Measurements from ENCODE around the gene THBD. TPM values are rescaled to one million over a fixed set of nuclear protein-coding genes. Genes with fewer than 3 reads are reported as not detected.

THBD gene
- total RNA-seq, 1 donor from 2014 or later: not detected

DNA sequence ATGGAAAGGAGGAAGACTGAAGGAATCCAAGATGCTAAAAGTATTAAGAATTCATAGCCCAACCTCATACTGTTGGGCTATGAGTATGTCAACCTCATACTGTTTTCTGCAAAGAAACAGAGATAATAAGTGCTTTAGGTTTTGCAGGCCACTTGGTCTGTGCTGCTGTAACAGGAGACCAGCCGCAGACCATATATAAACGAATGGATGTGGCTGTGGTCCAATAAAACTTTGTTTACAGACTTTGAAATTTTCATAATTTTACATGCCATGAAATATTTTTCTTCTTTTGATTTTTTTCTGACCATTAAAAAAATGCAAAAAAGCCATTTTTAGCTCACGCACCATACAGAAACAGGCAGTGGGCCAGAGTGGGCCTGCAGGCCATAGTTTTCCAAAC, 13.7 kb upstream of the THBD start:
- no peak for ATAC-seq (ENCODE audit: low read depth)
- TF ChIP-seq, protein P1, sequence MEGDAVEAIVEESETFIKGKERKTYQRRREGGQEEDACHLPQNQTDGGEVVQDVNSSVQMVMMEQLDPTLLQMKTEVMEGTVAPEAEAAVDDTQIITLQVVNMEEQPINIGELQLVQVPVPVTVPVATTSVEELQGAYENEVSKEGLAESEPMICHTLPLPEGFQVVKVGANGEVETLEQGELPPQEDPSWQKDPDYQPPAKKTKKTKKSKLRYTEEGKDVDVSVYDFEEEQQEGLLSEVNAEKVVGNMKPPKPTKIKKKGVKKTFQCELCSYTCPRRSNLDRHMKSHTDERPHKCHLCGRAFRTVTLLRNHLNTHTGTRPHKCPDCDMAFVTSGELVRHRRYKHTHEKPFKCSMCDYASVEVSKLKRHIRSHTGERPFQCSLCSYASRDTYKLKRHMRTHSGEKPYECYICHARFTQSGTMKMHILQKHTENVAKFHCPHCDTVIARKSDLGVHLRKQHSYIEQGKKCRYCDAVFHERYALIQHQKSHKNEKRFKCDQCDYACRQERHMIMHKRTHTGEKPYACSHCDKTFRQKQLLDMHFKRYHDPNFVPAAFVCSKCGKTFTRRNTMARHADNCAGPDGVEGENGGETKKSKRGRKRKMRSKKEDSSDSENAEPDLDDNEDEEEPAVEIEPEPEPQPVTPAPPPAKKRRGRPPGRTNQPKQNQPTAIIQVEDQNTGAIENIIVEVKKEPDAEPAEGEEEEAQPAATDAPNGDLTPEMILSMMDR (IDR thresholded peaks at IDR 0.05): no peak
- intact Hi-C loops (cut with micrococcal nuclease): no loop called here
- no peak overlapping the region for H3K27ac Mint-ChIP-seq
- no peak for DNase-seq
- peaks cover 4% of the 10 kb centered on the region for H3K27me3 Mint-ChIP-seq
- H3K9me3 Mint-ChIP-seq: no peaks in the 10 kb centered on the region
- H3K4me1 Mint-ChIP-seq: no peaks in the 10 kb centered on the region
- ChIA-PET POLR2A (no interaction called here), CTCF (no interaction called here)
- no peak overlapping the region for H3K4me3 Mint-ChIP-seq
- no peaks in the 10 kb centered on the region for H3K36me3 Mint-ChIP-seq (ENCODE audit: low read depth)

GRCh38 chr20:23062632-23063031, 13.2 kb upstream of the THBD start:
- POLR2A ChIA-PET: no interaction called here
- no peak for ATAC-seq (ENCODE audit: low read depth)
- Mint-ChIP-seq H3K4me1 (no peaks in the 10 kb centered on the region), H3K27ac (no peak overlapping the region), H3K27me3 (peaks cover 4% of the 10 kb centered on the region), H3K4me3 (no peak overlapping the region), H3K9me3 (no peaks in the 10 kb centered on the region), H3K36me3 (ENCODE audit: low read depth) (no peaks in the 10 kb centered on the region)
- DNase-seq: no peak
- intact Hi-C loops (cut with micrococcal nuclease): no loop called here
- TF ChIP-seq, protein P1 (IDR thresholded peaks at IDR 0.05): no peak
- CTCF ChIA-PET: no interaction called here

DNA sequence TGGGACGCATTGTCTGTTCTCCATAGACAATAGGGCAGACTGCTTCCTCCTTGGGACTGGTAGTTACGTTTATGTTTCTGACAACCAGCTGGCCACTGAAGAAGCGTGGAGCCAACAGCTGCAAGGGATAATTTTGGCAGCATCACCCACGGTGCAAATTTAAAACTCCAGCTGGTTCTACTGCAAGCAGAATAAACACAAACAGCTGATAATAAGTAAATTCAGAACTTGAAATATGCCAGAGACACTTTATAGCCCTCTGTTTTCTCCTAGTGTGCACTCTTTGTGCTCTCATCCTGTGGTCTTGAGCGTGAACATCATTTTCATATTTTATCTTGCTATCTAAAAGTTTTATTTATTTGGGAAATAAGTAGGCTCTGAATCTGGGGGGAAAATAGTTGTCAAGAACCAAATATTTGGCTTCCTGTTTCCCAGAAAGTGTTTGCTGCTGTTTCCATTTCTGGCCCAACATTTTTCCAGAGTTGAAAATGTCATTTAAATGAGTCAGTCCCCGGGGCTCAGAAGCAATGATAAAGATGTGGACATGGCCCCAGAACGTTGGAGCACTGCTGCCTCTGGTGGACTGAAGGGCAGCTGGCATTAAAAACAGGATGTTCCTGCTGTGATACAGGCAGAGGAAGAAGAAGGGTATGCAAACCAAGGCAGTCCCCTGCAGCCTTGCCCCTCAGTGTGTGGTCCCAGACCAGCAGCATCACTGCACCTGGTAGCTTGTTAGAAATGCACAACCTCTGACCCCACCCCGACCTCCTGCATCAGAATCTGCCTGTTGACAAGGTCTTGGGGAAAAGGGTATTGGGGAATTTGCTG, 12.5 kb upstream of the THBD start:
- H3K9me3 Mint-ChIP-seq: no peaks in the 10 kb centered on the region
- TF ChIP-seq, protein P1 (IDR thresholded peaks at IDR 0.05): no peak
- H3K36me3 Mint-ChIP-seq (ENCODE audit: low read depth): no peaks in the 10 kb centered on the region
- H3K4me3 Mint-ChIP-seq: no peak overlapping the region
- peaks cover 4% of the 10 kb centered on the region for H3K27me3 Mint-ChIP-seq
- CTCF ChIA-PET: no interaction called here
- DNase-seq (no peak), ATAC-seq (ENCODE audit: low read depth) (no peak)
- no peaks in the 10 kb centered on the region for H3K4me1 Mint-ChIP-seq
- intact Hi-C loops (cut with micrococcal nuclease): no loop called here
- POLR2A ChIA-PET: no interaction called here
- no peak overlapping the region for H3K27ac Mint-ChIP-seq

- Mint-ChIP-seq H3K4me1 (no peaks in the 10 kb centered on the region), H3K27me3 (peaks cover 4% of the 10 kb centered on the region), H3K4me3 (no peak overlapping the region), H3K27ac (no peak overlapping the region), H3K36me3 (ENCODE audit: low read depth) (no peaks in the 10 kb centered on the region), H3K9me3 (peaks cover 4% of the 10 kb centered on the region)
- ATAC-seq (ENCODE audit: low read depth) (no peak), DNase-seq (no peak)
- POLR2A ChIA-PET: no interaction called here
- intact Hi-C loops (cut with micrococcal nuclease): no loop called here
- CTCF ChIA-PET: no interaction called here
- TF ChIP-seq, protein P1 (IDR thresholded peaks at IDR 0.05): no peak
Observed at GRCh38 chr20:23061262-23061661, 11.8 kb upstream of the THBD start.

- Mint-ChIP-seq H3K4me1 (no peaks in the 10 kb centered on the region), H3K27ac (no peak overlapping the region), H3K36me3 (ENCODE audit: low read depth) (no peaks in the 10 kb centered on the region), H3K27me3 (peaks cover 4% of the 10 kb centered on the region), H3K9me3 (peaks cover 4% of the 10 kb centered on the region), H3K4me3 (no peak overlapping the region)
- intact Hi-C loops (cut with micrococcal nuclease): no loop called here
- ATAC-seq (ENCODE audit: low read depth) (no peak), DNase-seq (no peak)
- TF ChIP-seq, protein P1 (IDR thresholded peaks at IDR 0.05): no peak
- POLR2A ChIA-PET: no interaction called here
- CTCF ChIA-PET: no interaction called here
Observed at GRCh38 chr20:23060629-23061028, 11.2 kb upstream of the THBD start.

Measured in activated B cell treated with CpG ODN at 0.5 μM for 24 hours (primary cell).